GM19324 (cell line): Measurements from ENCODE around the gene PBX2.
A peak's percentile ranks its signal among the peaks of the same experiment; 100 is the strongest.
"Not testable (repeated sequence)": the region's sequence is repeated elsewhere in the genome, so short reads cannot be mapped to it uniquely, and the experiment has no call there.

ENCODE experiments used
- ATAC-seq: cut with Tn5 transposase; IDR thresholded peaks from one replicate; pipeline ENCODE4 v1.9.1; 2021; ENCODE audit warnings: mild to moderate bottlenecking, moderate library complexity; ENCODE audit not compliant: unreplicated experiment, low FRiP score

The PBX2 gene, protein sequence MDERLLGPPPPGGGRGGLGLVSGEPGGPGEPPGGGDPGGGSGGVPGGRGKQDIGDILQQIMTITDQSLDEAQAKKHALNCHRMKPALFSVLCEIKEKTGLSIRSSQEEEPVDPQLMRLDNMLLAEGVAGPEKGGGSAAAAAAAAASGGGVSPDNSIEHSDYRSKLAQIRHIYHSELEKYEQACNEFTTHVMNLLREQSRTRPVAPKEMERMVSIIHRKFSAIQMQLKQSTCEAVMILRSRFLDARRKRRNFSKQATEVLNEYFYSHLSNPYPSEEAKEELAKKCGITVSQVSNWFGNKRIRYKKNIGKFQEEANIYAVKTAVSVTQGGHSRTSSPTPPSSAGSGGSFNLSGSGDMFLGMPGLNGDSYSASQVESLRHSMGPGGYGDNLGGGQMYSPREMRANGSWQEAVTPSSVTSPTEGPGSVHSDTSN

DNA sequence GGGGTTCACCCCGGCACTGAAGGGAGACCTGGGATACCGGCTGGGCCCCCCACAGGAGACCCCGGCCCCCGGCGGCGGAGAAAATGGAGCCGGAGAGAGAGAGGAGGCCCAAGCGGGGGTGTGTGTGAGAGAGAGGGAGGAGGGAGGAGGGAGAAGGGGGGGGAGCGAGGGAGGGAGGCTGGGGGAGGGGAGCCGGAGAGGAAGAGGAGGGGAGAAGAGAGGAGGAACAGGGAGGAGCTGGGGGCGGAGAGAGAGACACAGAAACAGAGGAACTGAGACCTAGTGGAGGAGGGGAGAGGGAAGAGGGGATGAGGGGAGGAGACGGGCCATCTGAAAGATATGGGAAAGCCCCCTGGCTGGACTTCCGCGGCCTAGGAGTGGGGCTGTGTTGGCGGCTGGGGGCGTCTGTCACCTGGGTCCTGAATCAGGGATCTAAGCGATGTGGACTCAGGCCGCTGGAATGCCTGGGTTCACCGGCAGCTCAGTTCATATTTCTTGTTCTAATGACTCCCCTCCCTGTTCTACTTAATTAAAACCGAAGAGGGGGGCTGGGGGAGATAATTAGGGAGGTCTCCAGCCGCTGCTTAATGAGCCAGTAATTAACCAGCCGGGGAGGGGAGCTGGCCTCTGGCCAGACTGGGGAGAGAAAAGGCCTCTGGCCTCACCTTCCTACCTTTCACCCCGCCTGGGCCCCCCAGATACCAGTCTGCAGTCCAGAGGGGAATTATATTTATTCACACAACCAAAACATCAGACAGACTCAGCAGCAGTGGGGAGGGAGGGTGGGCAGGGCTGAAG lies at the start of gene PBX2:
Gene PBX2 (minus strand): TSS at position 149 of the 798 bp plus-strand sequence. CDS start 287 bp downstream, outside the sequence.
- peak; percentile 52 for ATAC-seq

DNA sequence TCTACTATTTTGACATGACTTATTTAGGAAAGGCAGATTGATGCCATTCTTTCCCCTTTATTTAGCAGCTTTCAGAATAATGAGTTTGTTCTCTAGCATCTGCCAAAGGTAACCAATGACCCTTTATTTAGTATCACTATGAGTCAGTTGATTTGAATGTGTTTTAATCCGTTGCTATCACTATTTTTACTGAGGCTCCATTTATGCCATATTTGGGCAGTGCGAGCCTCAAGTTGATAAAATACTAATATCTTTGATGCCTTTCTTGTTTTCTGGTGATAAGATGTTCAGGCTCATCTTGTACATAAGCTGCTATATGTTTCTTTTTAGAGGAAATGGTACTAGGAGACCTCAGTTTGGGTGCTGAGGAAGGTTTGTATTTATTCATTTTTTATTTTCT lies 49.5 kb upstream of the PBX2 start:
- ATAC-seq, result no peak

DNA sequence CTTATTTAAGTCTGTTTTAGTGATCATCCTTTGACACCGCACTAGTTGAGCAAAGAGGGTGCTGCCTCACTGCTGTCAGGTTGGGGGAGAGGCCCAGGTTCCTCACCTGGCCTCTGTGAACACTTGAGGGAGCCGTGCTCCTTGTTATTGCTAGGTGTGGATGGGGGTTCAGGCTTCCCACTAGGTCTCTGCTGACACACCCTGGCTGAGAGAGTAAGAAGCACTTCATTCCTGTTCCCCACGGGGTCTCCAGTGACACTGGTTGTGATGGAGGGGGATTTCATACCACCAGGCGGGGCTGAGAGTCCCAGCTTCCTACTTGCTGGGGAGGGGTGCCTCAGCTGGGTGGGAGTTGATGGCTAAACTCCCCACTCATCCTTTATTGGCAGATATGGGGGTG lies 44.9 kb upstream of the PBX2 start:
- no peak for ATAC-seq

DNA sequence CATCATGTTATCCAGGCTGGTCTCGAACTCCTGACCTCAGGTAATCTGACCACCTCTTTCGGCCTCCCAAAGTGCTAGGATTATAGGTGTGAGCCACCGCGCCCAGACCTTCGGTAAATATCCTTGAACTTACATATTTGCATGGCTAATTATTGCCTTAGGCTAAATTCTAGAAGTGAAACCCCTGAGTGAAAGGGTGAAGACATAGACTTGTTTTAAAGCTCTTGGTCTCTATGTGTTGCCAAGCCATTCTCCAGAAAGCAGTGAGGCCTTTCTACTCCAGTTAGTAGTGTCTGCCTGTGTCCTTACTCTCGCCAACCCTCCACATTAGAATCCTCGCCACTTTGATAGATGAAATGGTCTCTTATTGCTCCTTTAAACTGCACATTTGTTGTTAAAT lies 36.4 kb upstream of the PBX2 start:
- ATAC-seq, result no peak

DNA sequence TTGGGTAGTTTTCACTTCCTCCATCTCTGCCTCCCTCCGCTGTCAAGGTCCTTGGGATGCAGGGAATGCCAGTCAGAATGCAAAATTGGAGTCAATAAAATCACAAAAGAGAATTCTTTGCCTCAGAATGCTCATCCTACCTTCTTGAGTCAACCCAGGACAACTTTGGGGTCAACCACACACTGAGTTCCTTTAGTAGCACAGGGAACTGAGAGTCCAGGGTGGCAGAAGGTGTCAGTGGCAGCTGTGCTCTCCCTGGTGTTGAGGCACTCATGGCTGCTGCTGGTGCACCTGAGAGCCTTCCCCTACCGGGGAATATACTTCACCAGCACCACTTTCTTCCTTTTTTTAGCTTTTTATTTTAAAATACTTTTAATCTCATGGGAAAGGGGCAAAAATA lies 34.7 kb upstream of the PBX2 start:
- ATAC-seq, result peak; percentile 46

DNA sequence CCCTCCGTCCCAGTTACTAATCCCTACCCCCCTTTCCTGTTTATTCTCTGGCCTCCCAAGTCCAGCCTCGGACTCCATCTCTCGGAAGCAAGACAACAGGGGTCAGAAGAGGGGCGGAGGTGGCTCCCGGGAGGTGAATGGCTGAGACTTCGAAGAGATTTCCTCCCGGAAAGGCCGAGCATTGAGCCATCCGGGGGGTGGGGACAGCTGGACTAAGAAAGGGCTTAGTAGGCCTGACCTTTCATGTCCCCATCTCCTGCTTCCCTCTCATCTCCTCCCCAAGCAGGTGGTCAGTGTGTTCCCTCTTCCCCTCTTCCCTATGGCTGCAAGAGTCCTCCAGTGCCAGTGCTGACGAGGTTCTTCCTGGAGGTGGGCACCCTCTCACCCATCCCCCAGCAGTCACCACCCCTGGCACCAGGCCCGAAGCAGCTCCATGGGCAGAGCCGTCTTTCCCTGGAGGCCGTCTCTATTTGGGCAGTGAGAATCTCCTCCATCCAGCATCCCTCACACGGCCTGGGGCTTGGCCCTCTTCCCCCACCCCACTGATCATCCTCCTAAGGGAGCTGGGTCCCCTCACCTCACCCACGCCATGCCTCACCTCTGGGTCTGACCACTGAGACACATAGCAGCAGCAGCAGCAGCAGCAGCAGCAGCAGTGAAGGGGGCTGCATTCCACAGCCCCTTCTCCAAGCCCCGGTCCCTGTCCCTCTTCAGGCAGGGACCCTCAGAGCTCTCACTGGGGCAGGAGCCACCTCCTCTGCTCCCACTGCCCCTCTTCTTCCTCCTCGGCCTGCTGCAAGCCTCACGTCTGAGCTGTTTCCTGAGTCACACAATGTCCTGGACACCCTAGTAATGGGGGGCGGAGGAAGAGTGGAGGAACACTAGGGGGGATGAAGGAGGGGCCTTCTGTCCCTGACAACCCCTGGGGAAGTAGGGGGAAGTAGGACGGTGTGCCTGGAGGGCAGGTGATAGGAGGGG lies 33.5 kb upstream of the PBX2 start, which contains the start of gene NOTCH4:
Gene NOTCH4 (minus strand): TSS at position 810 of the 978 bp plus-strand sequence. CDS start 139 bp downstream, at position 671.
- no peak for ATAC-seq

DNA sequence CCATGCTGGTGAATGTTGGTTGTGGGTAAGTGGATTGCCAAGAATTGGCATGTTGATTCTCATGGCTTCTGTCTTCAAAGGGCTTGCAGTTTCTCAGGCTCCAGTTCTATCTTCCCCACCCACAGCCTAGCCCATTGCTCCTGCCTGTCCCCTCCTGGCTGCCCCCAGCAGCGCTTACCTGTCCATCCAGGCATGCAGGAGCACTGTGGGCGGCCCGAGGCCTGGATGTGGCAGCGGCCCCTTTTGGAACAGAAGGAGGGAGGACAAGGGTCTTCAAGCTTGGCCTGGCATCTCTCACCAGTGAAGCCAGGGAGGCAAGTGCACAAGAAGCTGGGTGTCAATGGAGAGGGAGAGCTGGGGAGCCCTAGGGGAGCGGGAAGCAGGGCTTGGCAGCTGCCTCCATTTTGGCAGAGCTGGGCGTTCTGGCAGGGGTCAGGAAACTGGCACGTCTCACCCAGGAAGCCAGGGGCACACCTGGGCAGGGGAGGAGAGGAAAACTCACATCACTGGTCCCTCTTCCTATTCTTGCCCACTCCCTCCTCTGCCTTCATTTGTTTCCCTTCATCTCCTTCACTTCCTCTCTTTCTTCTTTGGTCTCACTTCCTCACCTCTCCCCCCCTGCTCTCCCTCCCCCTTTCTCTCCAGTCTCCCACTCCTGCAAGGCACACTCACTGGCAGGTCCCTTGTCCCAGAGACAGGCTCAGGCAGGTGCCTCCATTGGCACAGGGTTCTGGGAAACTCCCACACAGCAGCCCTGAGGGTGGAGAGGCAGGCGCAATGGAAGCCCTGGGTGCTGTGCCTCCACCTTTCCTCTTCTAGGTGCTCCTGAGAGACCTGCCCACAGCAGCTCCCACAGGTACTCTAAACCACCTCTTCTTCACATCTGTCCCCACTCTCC lies 32.6 kb upstream of the PBX2 start:
- no peak for ATAC-seq

DNA sequence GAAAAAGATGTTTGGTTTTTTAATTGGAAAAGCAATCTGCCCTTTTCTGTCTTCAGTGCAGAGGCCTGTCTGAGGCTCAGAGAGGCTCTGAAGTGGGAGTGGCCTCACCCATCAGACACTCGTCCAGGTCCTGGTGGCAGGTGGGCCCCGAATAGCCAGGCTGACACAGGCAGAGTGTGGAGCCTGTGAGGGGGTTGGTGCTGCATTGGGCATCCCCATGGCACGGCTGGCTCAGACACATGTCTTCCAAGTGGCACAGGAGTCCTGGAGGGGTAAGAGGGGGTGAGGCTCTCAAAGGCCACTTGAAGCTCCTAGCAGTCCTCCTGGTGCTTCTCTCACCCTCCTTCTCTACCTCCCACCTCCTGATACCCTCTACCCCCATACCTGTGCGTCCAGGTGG lies 30.0 kb upstream of the PBX2 start:
- ATAC-seq, result no peak

DNA sequence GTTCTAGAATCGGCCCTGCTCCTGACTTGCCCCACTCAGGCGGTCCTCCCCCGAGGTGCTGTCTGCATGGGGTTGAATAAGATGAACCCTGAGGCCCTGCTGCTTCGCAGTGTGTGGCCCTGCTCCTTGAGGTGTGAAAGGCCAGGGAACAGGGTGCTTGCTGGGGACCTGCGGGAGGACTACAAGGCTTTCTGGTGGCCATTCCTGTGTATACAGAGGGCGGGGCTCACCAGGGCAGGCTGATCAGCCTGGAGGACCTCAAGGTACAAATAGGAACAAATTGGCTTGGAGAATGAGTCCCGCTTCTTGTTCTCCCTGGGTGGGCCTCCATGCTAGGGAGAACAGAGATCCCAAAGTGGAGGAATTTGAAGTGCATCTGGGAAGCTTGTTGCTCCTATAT lies 28.2 kb upstream of the PBX2 start:
- ATAC-seq, result no peak

DNA sequence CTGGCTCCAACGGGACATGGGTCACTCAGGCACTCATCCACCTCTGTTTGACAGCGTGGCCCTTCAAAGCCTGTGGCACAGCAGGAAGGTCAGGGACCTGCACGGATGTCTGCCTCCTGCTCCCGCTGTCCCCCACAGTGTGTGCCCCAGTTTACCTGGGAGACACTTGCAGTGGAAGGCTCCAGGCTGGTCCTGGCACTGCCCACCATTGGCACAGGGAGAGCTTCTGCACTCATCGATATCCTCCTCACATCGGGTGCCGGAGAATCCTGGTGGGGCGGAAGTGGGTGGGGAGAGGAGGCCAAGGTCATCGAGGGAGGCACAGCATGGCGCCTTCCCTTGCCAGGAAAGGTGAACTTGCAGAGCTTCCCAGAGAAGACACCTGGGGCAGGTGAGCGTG lies 27.0 kb upstream of the PBX2 start:
- ATAC-seq, result no peak

DNA sequence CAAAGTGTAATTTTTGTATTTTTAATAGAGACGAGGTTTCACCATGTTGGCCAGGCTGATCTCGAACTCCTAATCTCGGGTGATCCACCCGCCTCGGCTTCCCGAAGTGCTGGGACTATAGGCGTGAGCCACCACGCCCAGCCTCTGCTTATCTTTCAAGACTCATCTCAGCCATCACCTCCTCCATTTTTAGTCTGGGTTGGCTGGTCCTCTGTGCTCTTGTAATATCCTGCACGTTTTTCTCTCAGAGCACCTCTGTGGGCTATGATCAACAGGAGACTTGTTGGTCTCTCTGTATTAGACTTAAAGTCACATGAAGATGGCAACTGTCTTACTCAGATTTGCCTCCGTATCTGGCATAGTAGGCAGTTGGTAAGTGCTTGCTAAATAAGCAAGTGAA lies 26.3 kb upstream of the PBX2 start:
- ATAC-seq, result no peak

DNA sequence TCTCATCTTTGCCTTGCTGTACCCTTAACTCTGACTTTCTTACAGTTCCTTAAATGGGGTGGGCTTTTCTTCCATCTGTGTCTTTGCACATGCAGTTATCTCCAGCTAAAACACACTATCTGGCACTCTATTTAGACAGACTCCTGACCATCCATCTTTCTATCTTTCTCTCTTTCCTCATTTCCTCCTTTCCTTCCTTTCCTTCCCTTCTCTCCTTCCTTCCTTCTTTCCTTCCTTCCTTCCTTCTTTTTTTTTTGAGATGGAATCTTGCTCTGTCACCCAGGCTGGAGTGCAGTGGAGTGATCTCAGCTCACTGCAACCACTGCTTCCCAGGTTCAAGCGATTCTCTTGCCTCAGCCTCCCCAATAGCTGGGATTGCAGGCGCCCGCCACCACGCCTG lies 25.6 kb upstream of the PBX2 start:
- ATAC-seq, result no peak

DNA sequence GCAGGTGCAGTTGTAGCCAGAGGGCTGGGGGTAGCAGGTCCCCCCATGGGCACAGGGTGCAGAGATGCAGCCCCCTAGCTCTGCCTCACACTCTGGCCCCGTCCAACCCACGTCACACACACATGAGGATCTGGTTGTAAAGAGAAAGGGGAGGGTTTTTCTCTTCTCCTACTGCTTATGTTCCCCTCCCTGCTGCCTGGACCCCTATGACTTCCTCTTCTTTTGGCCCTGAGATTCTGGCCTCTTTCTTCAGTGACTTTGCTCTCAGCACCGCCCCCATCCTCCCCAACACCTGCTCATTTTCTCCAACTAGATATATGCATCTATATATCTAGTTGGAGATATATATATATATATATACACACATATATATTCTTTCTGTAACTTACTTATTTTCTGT lies 24.1 kb upstream of the PBX2 start:
- no peak for ATAC-seq

DNA sequence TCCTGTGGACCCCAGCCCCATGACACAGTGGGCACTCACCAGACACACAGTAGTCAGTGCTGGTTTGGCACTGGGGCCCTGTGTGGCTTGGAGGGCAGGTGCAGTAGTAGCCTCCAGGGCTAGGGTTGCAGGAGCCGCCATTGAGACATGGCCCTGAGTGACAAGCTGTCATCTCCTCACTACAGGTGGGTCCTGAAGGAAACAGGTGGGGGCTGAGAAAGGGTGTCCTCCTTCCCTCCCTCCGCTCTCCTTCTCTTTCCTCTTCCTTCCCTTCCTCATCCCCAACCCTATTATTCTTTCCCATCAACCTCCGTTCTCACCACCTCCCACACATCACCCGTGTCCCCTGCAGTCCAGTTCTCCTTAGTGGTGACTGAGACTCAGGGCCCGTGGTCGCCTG lies 23.6 kb upstream of the PBX2 start:
- ATAC-seq, result no peak

DNA sequence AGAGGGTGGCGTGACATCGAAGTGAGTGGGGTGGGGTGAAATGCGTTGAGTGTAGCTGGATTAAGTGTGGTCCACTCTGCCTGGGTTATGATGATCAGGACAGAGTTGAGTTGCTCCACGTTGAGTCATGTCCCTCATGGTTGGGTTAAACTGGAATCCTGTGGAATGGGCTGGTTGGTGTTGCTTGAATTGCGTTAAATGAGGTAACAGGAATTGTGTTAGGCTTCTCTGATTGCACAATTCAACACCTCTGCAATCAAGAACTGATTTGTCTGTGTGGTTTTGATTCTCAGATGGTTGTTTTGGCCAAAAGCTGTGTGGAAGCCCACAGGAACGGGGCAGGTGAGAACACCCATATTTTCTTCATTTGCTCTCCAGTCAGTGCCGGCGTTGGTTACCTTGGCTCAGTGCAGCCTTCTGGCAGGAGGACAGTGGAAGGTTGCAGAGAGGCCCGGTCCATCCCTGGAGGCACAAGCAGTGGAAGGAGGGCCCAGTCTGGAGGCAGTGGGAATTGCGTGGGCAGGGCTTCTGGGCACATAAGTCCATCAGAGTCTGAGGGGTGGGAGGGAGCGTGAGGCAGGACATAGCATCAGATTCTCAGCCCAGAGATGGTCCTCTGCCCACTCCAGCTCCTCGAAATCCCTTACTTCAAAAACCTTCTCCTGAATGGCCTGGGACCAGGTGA lies 22.2 kb upstream of the PBX2 start:
- no peak for ATAC-seq

DNA sequence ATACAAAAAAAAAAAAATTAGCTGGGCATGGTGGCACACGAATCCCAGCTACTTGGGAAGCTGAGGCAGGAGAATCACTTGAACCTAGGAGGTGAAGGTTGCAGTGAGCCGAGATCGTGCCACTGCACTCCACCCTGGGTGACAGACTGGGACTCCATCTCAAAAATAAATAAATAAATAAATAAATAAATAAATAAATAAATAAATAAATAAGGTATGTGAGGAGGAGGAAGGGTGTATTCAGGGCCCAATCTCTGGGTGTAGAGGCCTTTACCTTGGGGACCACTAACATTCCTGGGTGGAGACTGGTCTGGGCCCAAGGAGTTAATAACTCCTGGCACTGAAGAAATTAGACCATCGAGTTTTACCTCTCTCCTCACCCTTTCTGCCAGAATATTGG lies 21.4 kb upstream of the PBX2 start:
- not testable (repeated sequence) for ATAC-seq

DNA sequence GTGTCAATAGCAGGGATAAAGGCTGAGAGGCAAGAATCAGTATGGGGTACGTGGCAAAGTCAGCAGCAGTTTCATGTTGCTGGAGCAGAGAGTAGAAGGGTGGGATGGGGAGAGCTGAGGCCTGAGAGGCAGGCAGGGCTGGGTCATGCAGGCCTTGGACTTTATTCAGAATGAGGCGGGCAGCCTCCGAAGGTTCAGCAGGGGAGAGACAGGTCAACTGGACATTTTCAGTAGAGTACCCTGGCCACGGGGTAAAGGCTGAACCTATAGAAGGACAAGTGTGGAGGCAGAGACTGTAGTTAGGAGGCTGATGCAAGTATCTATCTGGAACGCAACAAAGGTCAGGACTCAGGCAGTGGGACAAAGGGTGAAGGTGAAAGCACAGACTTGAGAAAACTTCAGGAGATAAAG lies 20.2 kb upstream of the PBX2 start:
- no peak for ATAC-seq

DNA sequence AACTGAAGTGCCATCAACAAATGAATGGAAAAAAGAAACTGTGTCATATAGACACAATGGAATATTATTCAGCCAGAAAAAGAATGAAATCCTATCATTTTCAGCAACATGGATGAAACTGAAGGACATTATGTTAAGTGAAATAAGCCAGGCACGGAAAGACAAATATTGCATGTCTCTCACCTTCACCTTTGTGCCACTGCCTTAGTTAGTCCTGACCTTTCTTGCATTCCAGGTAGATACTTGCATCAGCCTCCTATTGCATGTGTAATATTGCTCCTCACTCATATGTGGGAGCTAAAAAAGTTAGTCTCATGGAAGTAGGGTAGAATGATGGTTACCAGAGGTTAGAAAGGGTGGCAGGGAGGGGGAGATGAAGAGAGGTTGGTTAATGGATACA lies 19.0 kb upstream of the PBX2 start:
- no peak for ATAC-seq

DNA sequence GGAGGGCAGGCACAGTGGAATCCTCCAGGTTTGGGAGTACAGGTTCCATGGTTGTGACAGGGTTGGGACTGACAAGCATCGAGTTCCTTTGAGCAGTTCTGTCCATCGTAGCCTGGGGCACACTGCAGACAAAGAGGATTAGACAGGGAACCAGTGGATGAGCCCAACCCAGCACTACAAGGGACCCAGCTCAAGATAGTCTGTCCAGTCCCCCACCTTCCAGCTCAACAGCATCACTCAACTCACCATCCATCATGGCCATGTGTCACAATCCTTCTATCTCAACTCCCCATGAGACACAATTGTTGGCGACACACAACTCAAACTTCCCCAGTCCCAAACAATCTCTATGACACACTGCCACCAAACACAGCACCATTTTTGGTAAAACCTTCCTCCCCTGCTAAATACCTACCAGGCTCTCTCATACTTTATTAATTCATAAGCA lies 14.3 kb upstream of the PBX2 start:
- no peak for ATAC-seq
